HEK293 (cell line): ENCODE measurements around the gene DSCAML1.

Experiments
- ATF2 ChIP-seq: fragments of 450-650 bp; formaldehyde crosslinking; IDR thresholded peaks from 2 replicates; pipeline ENCODE4 v1.5.1; 2016; ENCODE audit warnings: missing biosample characterization, missing genetic modification characterization, low read depth
- CTCF ChIP-seq: fragments of 450-650 bp; formaldehyde crosslinking; IDR thresholded peaks from 2 replicates; pipeline ENCODE4 v1.5.1; 2016; ENCODE audit warnings: missing biosample characterization, missing genetic modification characterization
- ZNF133 ChIP-seq: fragments of 450-650 bp; formaldehyde crosslinking; IDR thresholded peaks from 2 replicates; pipeline ENCODE4 v1.5.1; 2016; ENCODE audit warnings: missing biosample characterization, missing genetic modification characterization
- ZNF274 ChIP-seq, 2 experiments: fragments of 200-500 bp in 1 of 2; fragments of 450-650 bp in 1 of 2; sonication (Bioruptor generic) in 1 of 2; formaldehyde crosslinking in 1 of 2; IDR thresholded peaks; 2 replicates each; pipeline versions ENCODE4 v1.5.1 to v1.6.1; 2014 to 2016; ENCODE audit warnings: borderline replicate concordance in 1 of 2, inconsistent platforms in 1 of 2, low read length in 1 of 2, missing biosample characterization in 1 of 2, missing genetic modification characterization in 1 of 2

- no peak for TF ChIP-seq ATF2 (tag by site-specific recombination)
- TF ChIP-seq CTCF = no peak
- no peak for TF ChIP-seq ZNF133 (tag by site-specific recombination)
- TF ChIP-seq ZNF274 (IDR thresholded peaks at IDR 0.05; ENCODE audit: low read length) = no peak
- no peak for TF ChIP-seq ZNF274 (tag by site-specific recombination; IDR thresholded peaks at IDR 0.05; ENCODE audit: borderline replicate concordance)
These were observed 208.7 kb downstream of the DSCAML1 start for GRCh38 chr11:117588166-117588810.
